HL-60/S4 treated with retinoic acid at 250 ng/mL for 4 days and 3 days (cell line): ENCODE results near the gene MRPL17.
"Not testable (repeated sequence)": the region's sequence is repeated elsewhere in the genome, so short reads cannot be mapped to it uniquely, and the experiment has no call there.

Experiments used
- in situ Hi-C: fragments of 300-500 bp; cut with MboI; formaldehyde crosslinking; loops from 2 replicates; pipeline ENCODE4 v1.7.0; 2022; ENCODE audit warnings: low sequenced_read_pairs

The MRPL17 gene

DNA sequence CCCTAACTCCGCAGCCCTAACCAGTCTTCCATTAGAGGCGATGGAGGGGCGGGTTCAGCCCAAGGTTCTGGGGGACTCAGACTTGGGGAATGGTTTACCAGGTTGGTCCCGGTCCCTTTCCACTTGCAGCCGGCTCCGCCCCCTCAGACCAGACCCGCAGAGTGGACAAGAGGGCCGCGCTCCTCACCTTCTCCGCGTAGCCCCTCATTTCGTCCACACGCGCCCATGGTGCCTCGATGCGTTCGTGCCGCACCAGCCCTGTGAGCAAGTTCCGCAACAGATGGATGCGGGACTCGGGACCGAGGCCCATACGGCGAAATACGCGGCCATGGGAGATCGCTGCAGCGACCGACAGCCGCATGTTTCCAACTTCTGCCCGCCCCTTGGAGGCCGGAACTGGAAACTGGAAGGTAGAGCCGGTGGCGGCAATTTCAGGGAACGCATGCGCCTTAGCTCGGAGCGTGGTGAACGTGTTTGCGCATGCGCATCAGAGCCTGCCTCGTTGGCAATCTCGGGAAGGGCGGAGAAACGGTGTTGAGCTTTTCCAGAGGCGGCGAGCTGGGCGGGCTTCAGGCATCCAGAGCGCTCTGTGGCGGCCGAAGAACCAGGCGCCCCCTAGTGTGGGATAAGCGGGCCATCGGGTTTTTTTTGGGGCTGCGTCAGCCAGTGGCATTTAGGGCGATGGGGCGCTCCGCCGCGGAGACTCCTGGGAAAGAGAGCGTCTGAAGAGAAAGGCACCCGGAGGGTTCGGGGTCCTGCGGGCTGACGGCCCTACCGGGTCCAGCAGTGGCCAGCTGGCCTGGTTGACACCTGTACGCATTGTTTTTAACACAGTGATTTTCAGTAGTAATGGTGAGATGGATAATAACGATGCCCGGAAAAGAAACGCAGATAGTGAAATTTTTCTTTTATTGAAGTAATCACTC, at the start of gene MRPL17:
Gene MRPL17, minus strand, starts transcription at position 405 of the 926 bp plus-strand sequence. Its CDS starts 44 bp downstream, at position 361.
- in situ Hi-C loops: no loop called here

GRCh38 chr11:6727971-6728760, 45.0 kb upstream of the MRPL17 start:
- in situ Hi-C loops: no loop called here

- in situ Hi-C loops: no loop called here
These were observed 42.3 kb upstream of the MRPL17 start for GRCh38 chr11:6725386-6725896.

GRCh38 chr11:6724013-6724412, 40.9 kb upstream of the MRPL17 start:
- in situ Hi-C loops: no loop called here

GRCh38 chr11:6721343-6721742, 38.2 kb upstream of the MRPL17 start:
- in situ Hi-C loops: no loop called here

DNA sequence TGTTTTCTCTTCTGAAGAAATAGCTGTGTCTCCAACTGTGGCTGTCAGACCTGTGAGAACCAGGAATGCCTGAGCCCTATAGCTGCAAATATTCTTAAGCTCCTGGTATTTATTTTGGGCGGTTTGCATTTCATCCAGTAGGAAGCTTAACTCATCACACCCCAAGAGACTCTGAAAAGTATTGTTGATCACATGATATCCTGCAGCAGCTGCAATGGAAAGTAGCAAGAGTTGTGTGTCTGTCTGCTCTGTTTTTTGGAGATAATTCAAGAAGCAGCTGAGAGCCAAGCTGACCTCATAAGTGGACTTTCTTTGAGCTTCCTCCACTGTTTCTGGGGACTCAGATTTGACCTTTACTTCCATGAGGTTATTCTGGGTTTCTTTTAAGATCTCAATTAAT, 36.4 kb upstream of the MRPL17 start:
- in situ Hi-C loops: no loop called here

DNA sequence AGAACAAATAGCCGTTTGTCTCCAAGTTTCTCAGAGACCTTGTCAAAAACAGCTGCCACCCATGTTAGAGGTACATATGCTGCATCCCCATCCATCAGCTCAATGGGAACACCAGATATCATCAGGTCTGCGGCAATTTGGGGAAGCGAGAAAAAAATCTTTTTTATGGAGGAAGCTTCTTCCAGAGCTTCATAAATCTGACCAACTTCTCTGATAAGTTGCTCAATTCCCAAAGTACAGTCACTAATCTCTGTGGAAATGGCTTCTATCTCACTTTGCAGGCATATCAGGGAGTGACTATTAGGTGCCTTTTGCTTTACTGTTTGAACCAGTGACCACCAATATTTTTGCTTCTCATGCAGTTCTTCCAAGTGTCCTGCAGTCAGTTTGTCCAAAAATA, 34.3 kb upstream of the MRPL17 start:
- in situ Hi-C loops: no loop called here

DNA sequence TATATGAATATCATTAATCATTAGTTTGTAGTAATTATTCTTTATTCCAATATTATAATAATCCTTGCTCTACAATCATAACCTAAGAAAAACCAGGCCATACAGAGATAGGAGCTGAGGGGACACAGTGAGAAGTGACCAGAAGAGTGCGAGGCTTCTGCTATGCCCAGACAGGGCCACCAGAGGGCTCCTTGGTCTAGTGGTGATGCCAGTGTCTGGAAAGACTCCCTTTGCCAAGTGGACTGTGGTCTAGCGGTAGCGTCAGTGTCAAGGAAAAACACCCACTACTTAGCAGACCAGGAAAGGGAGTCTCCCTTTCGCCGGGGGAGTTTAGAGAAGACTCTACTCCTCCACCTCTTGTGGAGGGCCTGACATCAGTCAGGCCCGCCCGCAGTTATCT, 28.4 kb upstream of the MRPL17 start:
- in situ Hi-C loops: not testable (repeated sequence)

DNA sequence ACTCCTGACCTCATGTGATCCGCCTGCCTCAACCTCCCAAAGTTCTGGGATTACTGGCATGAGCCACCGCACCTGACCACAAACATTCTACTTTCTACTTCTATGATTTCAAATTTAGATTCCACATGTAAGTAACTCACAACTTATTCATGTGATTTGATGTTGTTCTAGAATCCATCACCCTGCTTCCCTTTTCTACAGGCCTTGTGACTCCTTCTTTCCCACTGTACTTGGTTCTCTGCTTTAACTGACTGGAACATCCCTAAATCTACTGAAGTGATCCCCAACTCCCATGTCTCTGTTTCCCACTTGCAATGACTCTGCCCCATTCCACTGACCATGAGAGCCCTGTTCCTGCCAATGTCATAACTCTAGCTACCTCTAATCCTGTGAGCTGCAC, 25.7 kb upstream of the MRPL17 start:
- in situ Hi-C loops: no loop called here

DNA sequence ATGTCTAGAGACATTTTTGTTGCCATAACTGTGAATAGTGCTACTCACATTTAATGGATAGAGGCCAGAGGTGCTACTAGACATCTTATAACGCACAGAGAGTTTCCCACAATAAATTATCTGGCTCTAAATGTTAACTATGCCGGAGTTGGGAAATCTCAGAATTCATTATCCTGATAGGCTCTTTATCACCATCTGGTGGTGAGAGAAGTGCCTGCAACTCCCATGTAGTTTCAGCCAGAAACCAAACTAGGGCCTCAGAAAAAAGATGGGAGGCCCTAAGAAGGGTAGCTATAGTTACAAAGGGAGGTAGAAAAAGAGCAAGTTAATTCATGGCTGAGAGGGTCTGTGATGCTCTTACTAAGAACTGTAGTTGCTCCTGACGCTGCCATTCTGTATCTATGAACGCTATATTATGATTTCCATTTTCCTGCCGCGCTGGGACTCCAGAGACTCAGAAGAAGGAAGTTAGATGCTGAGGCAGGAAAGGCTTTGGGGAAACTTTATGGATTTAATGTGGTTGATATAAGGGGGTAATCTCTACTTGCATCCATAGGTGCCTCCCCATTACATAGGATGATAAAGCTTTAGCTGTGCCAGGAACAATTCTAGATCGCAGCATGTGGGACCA, 22.9 kb upstream of the MRPL17 start:
- in situ Hi-C loops: no loop called here

GRCh38 chr11:6703247-6704063, 20.3 kb upstream of the MRPL17 start:
- in situ Hi-C loops: no loop called here

DNA sequence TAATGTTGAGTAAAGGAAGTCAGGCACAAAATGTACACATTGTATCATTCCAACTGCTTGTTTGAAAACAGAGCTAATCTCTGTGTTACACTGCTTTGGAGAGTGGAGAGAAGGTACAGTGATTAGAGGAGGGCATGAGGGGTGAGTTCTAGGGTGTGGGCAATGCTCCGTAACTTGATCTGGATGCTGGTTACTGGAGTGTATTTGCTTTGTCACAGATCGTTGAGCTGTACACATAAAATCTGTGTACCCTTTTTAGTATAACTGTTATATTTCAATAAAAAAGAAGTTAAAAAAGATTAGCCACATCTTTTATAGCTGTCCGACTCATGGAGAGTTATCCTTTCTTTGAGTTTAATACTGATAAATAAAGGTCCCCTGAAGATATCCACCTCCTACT, 18.8 kb upstream of the MRPL17 start:
- in situ Hi-C loops: not testable (repeated sequence)

- in situ Hi-C loops: no loop called here
These were observed 12.2 kb upstream of the MRPL17 start for GRCh38 chr11:6695377-6695776.

- in situ Hi-C loops: no loop called here
These were observed 11.0 kb upstream of the MRPL17 start for GRCh38 chr11:6694229-6694535.

- in situ Hi-C loops: no loop called here
These were observed 10.4 kb upstream of the MRPL17 start for GRCh38 chr11:6693342-6694228.

- in situ Hi-C loops: no loop called here
These were observed 9.0 kb upstream of the MRPL17 start for GRCh38 chr11:6692128-6692527.

GRCh38 chr11:6690431-6691132, 7.4 kb upstream of the MRPL17 start:
- in situ Hi-C loops: not testable (repeated sequence)

GRCh38 chr11:6687876-6688275, 4.7 kb upstream of the MRPL17 start:
- in situ Hi-C loops: no loop called here

- in situ Hi-C loops: no loop called here
These were observed 2.9 kb upstream of the MRPL17 start for GRCh38 chr11:6686006-6686405.
